HS-27A (cell line): Measurements from ENCODE around the gene CA7.
A peak's percentile ranks its signal among the peaks of the same experiment; 100 is the strongest.
"Not testable (repeated sequence)": the region's sequence is repeated elsewhere in the genome, so short reads cannot be mapped to it uniquely, and the experiment has no call there.

ENCODE experiments used
- DNase-seq: peaks from one replicate; pipeline ENCODE4 v3.0.0-alpha.2; 2012; ENCODE audit warnings: low read depth, missing footprints

Gene CA7

GRCh38 chr16:66873685-66874055 lies 29.5 kb downstream of the CA7 start:
- DNase-seq: no peak

GRCh38 chr16:66874079-66874775 lies 30.0 kb downstream of the CA7 start:
- no peak for DNase-seq

GRCh38 chr16:66878067-66878466 lies 33.9 kb downstream of the CA7 start:
- no peak for DNase-seq

- DNase-seq: peak; percentile 90
Measured at GRCh38 chr16:66880288-66881013, 36.2 kb downstream of the CA7 start, which contains the start of gene PDP2. PDP2 (plus strand) TSS chr16:66880515; CDS start chr16:66884285, 3,770 bp downstream.

GRCh38 chr16:66881014-66881417 lies 36.8 kb downstream of the CA7 start:
- no peak for DNase-seq

- DNase-seq: no peak
Measured at GRCh38 chr16:66881560-66881959, 37.3 kb downstream of the CA7 start.

- no peak for DNase-seq
Measured at GRCh38 chr16:66881964-66882508, 37.8 kb downstream of the CA7 start.

- DNase-seq: no peak
Measured at GRCh38 chr16:66882702-66883101, 38.5 kb downstream of the CA7 start.

- no peak for DNase-seq
Measured at GRCh38 chr16:66885491-66885890, 41.3 kb downstream of the CA7 start.

GRCh38 chr16:66886321-66886720 lies 42.1 kb downstream of the CA7 start:
- DNase-seq: no peak

- no peak for DNase-seq
Measured at GRCh38 chr16:66886914-66887313, 42.7 kb downstream of the CA7 start.

- DNase-seq: no peak
Measured at GRCh38 chr16:66888647-66889615, 44.7 kb downstream of the CA7 start.

GRCh38 chr16:66889622-66890021 lies 45.4 kb downstream of the CA7 start:
- no peak for DNase-seq

- DNase-seq: no peak
Measured at GRCh38 chr16:66890799-66891198, 46.6 kb downstream of the CA7 start.

- no peak for DNase-seq
Measured at GRCh38 chr16:66891360-66891759, 47.1 kb downstream of the CA7 start.

GRCh38 chr16:66891797-66892196 lies 47.6 kb downstream of the CA7 start:
- DNase-seq: no peak

GRCh38 chr16:66894055-66894454 lies 49.8 kb downstream of the CA7 start:
- no peak for DNase-seq

GRCh38 chr16:66894948-66895688 lies 50.9 kb downstream of the CA7 start:
- peak; percentile 56 for DNase-seq

- DNase-seq: no peak
Measured at GRCh38 chr16:66895689-66895979, 51.4 kb downstream of the CA7 start.

GRCh38 chr16:66895999-66896398 lies 51.8 kb downstream of the CA7 start:
- DNase-seq: no peak

GRCh38 chr16:66896682-66897081 lies 52.5 kb downstream of the CA7 start:
- not testable (repeated sequence) for DNase-seq

- no peak for DNase-seq
Measured at GRCh38 chr16:66898207-66898606, 54.0 kb downstream of the CA7 start.
